OCI-LY1 (cell line): Measurements from ENCODE around the gene RRAS.

Experiments
- EZH2 ChIP-seq: fragments of 200-600 bp; sonication (generic), shearing (Covaris generic); IDR thresholded peaks from 2 replicates; pipeline ENCODE4 v1.8.0; 2017; ENCODE audit warnings: borderline replicate concordance, mixed run types, mild to moderate bottlenecking, antibody characterized with exemption, low read length, moderate library complexity, mixed read lengths
- TF ChIP-seq, protein P1 (sequence below): fragments of 200-600 bp; sonication (generic), shearing (Covaris generic); IDR thresholded peaks from 2 replicates; pipeline ENCODE4 v1.5.1; 2017; ENCODE audit warnings: mild to moderate bottlenecking, antibody characterized with exemption, low read length, moderate library complexity, mixed read lengths

DNA sequence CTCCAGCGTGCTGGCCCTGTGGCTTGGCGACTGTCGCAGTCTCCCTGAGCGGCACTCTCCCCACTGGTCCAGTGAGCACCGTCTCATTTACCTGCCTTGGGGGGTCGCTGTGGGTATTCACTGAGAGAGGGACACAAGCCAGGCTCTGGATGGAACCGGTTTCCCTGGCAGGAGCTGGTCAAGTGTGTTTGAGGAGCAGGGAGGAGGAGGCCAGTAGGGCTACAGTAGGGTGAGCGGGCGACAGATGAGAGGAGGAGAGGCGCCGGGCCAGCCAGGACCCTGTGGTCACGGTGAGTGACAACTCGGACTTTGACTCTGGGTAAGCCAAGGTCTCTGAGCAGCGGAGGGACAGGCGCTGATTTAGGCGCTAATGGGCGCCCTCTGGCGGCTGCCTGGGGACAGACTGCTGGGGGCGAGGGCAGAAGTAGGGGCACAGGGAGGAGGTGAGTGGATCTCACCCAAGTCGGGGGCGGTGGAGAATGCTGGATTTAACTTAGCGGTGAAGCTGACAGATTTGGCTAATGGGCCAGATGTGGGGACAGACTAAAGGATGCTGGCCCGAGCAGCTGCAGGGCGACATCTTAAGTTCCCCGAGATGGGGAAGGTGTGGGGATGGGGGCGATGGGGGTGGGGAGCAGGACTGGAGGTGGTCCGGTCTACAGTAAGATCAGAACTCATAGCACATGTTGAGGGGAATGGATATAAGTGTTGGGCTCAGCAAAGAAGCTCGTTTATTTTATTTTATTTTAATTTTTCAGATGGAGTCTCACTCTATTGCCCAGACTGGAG lies 32.4 kb upstream of the RRAS start:
- TF ChIP-seq, protein P1, sequence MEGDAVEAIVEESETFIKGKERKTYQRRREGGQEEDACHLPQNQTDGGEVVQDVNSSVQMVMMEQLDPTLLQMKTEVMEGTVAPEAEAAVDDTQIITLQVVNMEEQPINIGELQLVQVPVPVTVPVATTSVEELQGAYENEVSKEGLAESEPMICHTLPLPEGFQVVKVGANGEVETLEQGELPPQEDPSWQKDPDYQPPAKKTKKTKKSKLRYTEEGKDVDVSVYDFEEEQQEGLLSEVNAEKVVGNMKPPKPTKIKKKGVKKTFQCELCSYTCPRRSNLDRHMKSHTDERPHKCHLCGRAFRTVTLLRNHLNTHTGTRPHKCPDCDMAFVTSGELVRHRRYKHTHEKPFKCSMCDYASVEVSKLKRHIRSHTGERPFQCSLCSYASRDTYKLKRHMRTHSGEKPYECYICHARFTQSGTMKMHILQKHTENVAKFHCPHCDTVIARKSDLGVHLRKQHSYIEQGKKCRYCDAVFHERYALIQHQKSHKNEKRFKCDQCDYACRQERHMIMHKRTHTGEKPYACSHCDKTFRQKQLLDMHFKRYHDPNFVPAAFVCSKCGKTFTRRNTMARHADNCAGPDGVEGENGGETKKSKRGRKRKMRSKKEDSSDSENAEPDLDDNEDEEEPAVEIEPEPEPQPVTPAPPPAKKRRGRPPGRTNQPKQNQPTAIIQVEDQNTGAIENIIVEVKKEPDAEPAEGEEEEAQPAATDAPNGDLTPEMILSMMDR = peak; percentile 97
- TF ChIP-seq EZH2 = no peak
